Lower lobe of right lung (tissue), 2 donors: Measurements from ENCODE around the gene ME3. TPM values are rescaled to one million over a fixed set of nuclear protein-coding genes. Genes with fewer than 3 reads are reported as not detected.
A peak's percentile ranks its signal among the peaks of the same experiment; 100 is the strongest.
"Not testable (repeated sequence)": the region's sequence is repeated elsewhere in the genome, so short reads cannot be mapped to it uniquely, and the experiment has no call there.

Experiments used
- ATAC-seq, 2 donors: fragments of 200-7000 bp; cut with Tn5 transposase; one replicate each; pipeline ENCODE4 v1.9.1; 2020 to 2022; ENCODE audit warnings: mild to moderate bottlenecking in 2 of 2, moderate library complexity in 2 of 2
- DNase-seq: peaks from one replicate; pipeline ENCODE4 v3.0.0-alpha.2; 2020
- H3K27ac ChIP-seq: fragments of 200-600 bp; one replicate; pipeline ENCODE4 v1.8.0; 2022
- H3K27me3 ChIP-seq: fragments of 200-600 bp; one replicate; pipeline ENCODE4 v1.8.0; 2022; ENCODE audit warnings: low read depth
- H3K36me3 ChIP-seq: fragments of 200-600 bp; one replicate; pipeline ENCODE4 v1.8.0; 2022; ENCODE audit warnings: mild to moderate bottlenecking
- H3K4me1 ChIP-seq: fragments of 200-600 bp; one replicate; pipeline ENCODE4 v1.8.0; 2022
- H3K4me3 ChIP-seq: fragments of 200-600 bp; one replicate; pipeline ENCODE4 v1.8.0; 2022; ENCODE audit warnings: mild to moderate bottlenecking
- H3K9me3 ChIP-seq: fragments of 200-600 bp; one replicate; pipeline ENCODE4 v1.8.0; 2022
- intact Hi-C: fragments of 100-400 bp; cut with DNase I; formaldehyde crosslinking; loops from one replicate; pipeline ENCODE4 v1.11.0; 2022
- total RNA-seq: library from RNA; stranded (reverse); fragmentation: NEBNext Ultra II Directional; extraction: Animal tissue kit (Norgen Biotek cat#: 25700); gene quantifications from one replicate; pipeline ENCODE4 v1.2.1, GENCODE V29; 2021
- TF ChIP-seq, protein P1 (sequence below): fragments of 200-600 bp; IDR thresholded peaks from one replicate; pipeline ENCODE4 v1.8.0; 2022; ENCODE audit warnings: antibody characterized with exemption, mild to moderate bottlenecking
- donor health status: DM: no; HTN: yes; CAD: no; lungs with severe emphysema.

ME3 gene
- total RNA-seq, 1 donor from 2014 or later: 18.6 TPM

DNA sequence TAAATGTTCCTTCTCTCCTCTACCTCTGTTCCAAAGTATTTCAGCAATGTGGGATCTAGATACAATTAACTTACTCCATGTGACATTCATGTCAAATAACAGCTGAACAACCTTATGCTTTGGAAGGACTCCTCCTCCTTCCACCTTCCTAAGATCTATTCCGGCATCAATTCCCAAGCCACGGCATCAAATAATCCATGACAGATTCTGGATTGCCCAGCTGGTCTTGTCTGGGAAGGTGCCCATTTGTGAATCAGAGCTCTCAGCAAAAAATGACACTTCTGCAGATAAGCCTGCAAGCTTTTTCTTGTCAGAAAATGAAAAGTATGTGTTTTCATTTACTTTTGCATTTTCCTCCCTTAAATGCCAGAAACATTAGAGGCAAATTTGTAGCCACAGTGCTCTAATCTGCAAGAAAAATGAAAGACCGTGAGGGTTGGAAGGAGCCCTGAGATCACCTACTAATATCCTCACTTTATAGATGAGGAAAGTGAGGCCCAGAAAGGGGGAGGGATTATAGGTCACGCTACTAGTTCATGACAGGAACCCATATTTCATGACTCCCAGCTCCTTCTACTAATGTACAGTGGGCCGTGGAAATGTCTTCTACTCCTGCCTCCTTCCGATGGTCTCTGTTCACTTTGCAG is 124.0 kb downstream of the ME3 start:
- H3K4me3 ChIP-seq: no peak overlapping the region
- no peaks in the 10 kb centered on the region for H3K27me3 ChIP-seq
- TF ChIP-seq, protein P1, sequence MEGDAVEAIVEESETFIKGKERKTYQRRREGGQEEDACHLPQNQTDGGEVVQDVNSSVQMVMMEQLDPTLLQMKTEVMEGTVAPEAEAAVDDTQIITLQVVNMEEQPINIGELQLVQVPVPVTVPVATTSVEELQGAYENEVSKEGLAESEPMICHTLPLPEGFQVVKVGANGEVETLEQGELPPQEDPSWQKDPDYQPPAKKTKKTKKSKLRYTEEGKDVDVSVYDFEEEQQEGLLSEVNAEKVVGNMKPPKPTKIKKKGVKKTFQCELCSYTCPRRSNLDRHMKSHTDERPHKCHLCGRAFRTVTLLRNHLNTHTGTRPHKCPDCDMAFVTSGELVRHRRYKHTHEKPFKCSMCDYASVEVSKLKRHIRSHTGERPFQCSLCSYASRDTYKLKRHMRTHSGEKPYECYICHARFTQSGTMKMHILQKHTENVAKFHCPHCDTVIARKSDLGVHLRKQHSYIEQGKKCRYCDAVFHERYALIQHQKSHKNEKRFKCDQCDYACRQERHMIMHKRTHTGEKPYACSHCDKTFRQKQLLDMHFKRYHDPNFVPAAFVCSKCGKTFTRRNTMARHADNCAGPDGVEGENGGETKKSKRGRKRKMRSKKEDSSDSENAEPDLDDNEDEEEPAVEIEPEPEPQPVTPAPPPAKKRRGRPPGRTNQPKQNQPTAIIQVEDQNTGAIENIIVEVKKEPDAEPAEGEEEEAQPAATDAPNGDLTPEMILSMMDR: no peak
- intact Hi-C loops: no loop called here
- peaks cover 31% of the 10 kb centered on the region for H3K4me1 ChIP-seq
- H3K27ac ChIP-seq: peak overlapping the region; percentile 70
- ATAC-seq: no peak
- H3K9me3 ChIP-seq: no peaks in the 10 kb centered on the region
- no peak for DNase-seq
- no peaks in the 10 kb centered on the region for H3K36me3 ChIP-seq

DNA sequence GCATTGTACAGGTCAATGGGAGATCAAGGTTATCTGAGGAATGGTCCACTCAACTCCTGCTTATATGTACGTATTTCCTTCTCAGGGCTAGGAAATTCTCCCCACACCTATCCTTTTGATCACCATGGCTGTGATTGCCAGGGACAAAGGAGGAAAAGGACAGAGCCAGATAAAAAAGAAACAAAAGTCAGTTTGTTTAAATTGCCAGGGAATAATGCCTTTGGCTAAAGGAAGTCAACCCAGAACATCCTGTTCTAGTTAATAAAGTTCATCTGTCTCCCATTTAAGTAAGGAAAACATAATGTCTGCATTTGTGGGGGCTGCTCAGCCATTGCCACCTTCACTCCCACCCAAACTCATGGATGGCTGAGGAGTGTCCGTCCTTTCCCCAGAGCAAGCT is 124.7 kb downstream of the ME3 start:
- TF ChIP-seq, protein P1: no peak
- Histone ChIP-seq H3K4me1 (peaks cover 31% of the 10 kb centered on the region), H3K27ac (peak overlapping the region; percentile 70), H3K4me3 (no peak overlapping the region), H3K27me3 (no peaks in the 10 kb centered on the region), H3K36me3 (no peaks in the 10 kb centered on the region), H3K9me3 (no peaks in the 10 kb centered on the region)
- ATAC-seq (peak in 1 of 2 donors; percentile 35), DNase-seq (no peak)
- intact Hi-C loops: no loop called here

DNA sequence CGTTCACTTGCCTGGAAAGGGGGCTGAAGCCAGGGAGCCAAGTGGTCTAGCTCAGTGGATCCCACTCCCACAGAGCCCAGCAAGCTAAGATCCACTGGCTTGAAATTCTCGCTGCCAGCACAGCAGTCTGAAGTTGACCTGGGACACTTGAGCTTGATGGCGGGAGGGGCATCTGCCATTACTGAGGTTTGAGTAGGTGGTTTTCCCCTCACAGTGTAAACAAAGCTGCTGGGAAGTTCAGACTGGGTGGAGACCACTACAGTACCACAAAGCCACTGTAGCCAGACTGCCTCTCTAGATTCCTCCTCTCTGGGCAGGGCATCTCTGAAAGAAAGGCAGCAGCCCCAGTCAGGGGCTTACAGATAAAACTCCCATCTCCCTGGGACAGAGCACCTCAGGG is 131.1 kb downstream of the ME3 start:
- H3K4me1 ChIP-seq, intact Hi-C loops: not testable (repeated sequence)

DNA sequence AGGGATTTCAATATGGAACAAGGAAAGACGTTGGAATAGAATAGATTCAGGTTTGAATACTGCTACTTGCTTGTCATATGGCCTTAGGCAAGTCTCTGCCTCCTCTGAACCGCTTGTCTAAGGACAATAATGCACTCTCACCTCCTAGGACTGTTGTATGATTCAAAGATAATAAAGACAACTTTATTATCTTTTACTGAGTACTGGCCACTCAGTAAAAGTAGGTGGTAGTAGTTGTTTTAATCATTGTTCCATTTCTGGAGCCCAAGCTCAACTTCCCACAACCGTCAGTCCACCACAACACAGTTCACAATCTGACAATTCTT is 134.2 kb downstream of the ME3 start:
- Histone ChIP-seq H3K9me3 (peaks cover 7% of the 10 kb centered on the region), H3K4me3 (no peak overlapping the region), H3K27me3 (no peaks in the 10 kb centered on the region), H3K36me3 (no peaks in the 10 kb centered on the region), H3K27ac (no peak overlapping the region), H3K4me1 (peaks cover 8% of the 10 kb centered on the region)
- ATAC-seq (no peak), DNase-seq (no peak)
- TF ChIP-seq, protein P1: no peak
- intact Hi-C loops: no loop called here

More for the DNA sequence above, 131.1 kb downstream of the ME3 start:
- ATAC-seq (peak in 1 of 2 donors; percentile 41), DNase-seq (peak; percentile 52)
- H3K27ac ChIP-seq, H3K27me3 ChIP-seq, H3K4me3 ChIP-seq, H3K9me3 ChIP-seq, H3K36me3 ChIP-seq: not testable (repeated sequence)

DNA sequence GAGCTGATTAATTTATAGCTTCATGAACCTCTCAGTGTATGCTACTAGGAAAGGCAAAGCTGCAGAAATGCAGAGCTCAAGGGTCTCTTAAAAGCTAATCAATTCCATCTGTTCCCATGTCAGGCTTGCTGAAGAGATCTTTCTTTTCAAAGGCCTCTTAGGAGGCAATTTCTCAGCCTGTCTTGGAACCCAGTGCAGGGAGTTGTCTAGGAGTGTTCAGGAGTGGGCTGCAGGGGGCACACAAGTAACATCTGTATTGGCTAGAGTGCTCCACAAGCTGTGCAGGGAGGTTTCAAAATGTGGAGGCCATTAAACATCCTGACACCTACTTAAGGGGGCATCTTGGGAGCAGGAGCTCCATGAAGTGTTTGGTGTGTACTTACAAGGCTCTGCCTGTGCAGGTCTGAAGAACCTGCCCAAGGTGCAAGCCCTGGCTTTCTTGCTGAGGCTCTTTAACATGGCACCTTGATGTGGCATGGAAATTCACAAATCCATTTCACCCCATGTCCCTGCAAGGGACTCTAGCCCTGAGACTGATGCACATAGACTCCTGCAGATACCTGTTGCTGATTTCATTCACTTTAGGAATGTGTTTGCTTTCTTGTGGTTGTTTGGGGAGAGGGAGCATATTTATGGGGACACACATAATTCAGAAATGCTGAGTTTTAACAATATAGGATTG is 134.7 kb downstream of the ME3 start:
- H3K36me3 ChIP-seq: no peaks in the 10 kb centered on the region
- DNase-seq: no peak
- no peak overlapping the region for H3K27ac ChIP-seq
- peaks cover 7% of the 10 kb centered on the region for H3K9me3 ChIP-seq
- TF ChIP-seq, protein P1: no peak
- no peak overlapping the region for H3K4me3 ChIP-seq
- peaks cover 8% of the 10 kb centered on the region for H3K4me1 ChIP-seq
- ATAC-seq: peak in 1 of 2 donors; percentile 11
- no peaks in the 10 kb centered on the region for H3K27me3 ChIP-seq
- intact Hi-C loops: no loop called here

DNA sequence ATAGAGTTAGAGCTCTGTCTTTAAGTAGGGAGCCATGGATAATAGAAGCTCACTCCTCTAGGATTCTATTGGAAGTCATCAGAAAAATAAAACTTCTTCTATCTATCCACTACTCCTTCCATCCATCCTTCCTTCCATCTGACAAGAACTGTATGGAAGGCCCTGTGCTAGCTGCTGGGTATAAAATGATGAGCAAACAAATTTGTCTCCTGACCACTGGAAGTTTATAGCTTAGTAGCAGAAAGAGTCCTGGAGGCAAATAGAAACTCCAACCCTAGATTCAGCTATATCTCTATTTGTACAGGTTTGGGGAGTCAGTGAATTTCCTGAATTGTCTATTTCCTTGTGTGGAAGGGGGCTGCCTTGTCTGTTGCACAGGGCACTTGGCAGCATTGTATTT is 136.6 kb downstream of the ME3 start:
- intact Hi-C loops: no loop called here
- no peaks in the 10 kb centered on the region for H3K36me3 ChIP-seq
- no peak for ATAC-seq

More for the DNA sequence above, 136.6 kb downstream of the ME3 start:
- Histone ChIP-seq H3K27me3 (no peaks in the 10 kb centered on the region), H3K4me3 (no peak overlapping the region), H3K27ac (no peak overlapping the region), H3K4me1 (no peaks in the 10 kb centered on the region), H3K9me3 (peaks cover 7% of the 10 kb centered on the region)
- DNase-seq: no peak
- TF ChIP-seq, protein P1: no peak
